Measurements from ENCODE around the gene NANOS2. TPM values are rescaled to one million over a fixed set of nuclear protein-coding genes. Genes with fewer than 3 reads are reported as not detected.
A peak's percentile ranks its signal among the peaks of the same experiment; 100 is the strongest.

The NANOS2 gene
- total and polyA plus RNA-seq, 8 donors: not detected

GRCh38 chr19:45885556-45886426, 28.8 kb downstream of the NANOS2 start, which contains the start of gene IRF2BP1:
Gene IRF2BP1 (minus strand): TSS chr19:45886141. CDS start chr19:45885774, 367 bp downstream.
- H3K36me3 ChIP-seq: peaks cover 0 to 16% of the 10 kb centered on the region in 2 donors

GRCh38 chr19:45884682-45885555, 29.7 kb downstream of the NANOS2 start:
- DNase-seq (peak in 1 of 4 donors; percentile 81), ATAC-seq (no peak)
- Histone ChIP-seq H3K27me3 (peaks cover 0 to 5% of the 10 kb centered on the region in 2 donors), H3K36me3 (peaks cover 0 to 8% of the 10 kb centered on the region in 2 donors), H3K9me3 (no peaks in the 10 kb centered on the region), H3K4me1 (peaks cover 31 to 40% of the 10 kb centered on the region in 2 donors), H3K4me3 (peak overlapping the region; percentile 83 to 91), H3K27ac (peak overlapping the region; percentile 86 to 95)
- TF ChIP-seq, protein P1, sequence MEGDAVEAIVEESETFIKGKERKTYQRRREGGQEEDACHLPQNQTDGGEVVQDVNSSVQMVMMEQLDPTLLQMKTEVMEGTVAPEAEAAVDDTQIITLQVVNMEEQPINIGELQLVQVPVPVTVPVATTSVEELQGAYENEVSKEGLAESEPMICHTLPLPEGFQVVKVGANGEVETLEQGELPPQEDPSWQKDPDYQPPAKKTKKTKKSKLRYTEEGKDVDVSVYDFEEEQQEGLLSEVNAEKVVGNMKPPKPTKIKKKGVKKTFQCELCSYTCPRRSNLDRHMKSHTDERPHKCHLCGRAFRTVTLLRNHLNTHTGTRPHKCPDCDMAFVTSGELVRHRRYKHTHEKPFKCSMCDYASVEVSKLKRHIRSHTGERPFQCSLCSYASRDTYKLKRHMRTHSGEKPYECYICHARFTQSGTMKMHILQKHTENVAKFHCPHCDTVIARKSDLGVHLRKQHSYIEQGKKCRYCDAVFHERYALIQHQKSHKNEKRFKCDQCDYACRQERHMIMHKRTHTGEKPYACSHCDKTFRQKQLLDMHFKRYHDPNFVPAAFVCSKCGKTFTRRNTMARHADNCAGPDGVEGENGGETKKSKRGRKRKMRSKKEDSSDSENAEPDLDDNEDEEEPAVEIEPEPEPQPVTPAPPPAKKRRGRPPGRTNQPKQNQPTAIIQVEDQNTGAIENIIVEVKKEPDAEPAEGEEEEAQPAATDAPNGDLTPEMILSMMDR (IDR thresholded peaks at IDR 0.05): no peak
- intact Hi-C loops (cut with DNase I): no loop called here

More at GRCh38 chr19:45885556-45886426, 28.8 kb downstream of the NANOS2 start, which contains the start of gene IRF2BP1:
- DNase-seq (peak; percentile 92 to 97 (median 93)), ATAC-seq (peak; percentile 77)
- peak within 1 kb of the TSS; percentile 83 to 91 for H3K4me3 ChIP-seq
- TF ChIP-seq, protein P1 (IDR thresholded peaks at IDR 0.05): peak in 1 of 2 donors; percentile 11
- no peaks in the 10 kb centered on the region for H3K9me3 ChIP-seq
- intact Hi-C loops (cut with DNase I): no loop called here
- no peaks in the 10 kb centered on the region for H3K27me3 ChIP-seq
- H3K27ac ChIP-seq: peak within 1 kb of the TSS; percentile 86 to 95
- H3K4me1 ChIP-seq: peaks cover 31 to 40% of the 10 kb centered on the region in 2 donors

DNA sequence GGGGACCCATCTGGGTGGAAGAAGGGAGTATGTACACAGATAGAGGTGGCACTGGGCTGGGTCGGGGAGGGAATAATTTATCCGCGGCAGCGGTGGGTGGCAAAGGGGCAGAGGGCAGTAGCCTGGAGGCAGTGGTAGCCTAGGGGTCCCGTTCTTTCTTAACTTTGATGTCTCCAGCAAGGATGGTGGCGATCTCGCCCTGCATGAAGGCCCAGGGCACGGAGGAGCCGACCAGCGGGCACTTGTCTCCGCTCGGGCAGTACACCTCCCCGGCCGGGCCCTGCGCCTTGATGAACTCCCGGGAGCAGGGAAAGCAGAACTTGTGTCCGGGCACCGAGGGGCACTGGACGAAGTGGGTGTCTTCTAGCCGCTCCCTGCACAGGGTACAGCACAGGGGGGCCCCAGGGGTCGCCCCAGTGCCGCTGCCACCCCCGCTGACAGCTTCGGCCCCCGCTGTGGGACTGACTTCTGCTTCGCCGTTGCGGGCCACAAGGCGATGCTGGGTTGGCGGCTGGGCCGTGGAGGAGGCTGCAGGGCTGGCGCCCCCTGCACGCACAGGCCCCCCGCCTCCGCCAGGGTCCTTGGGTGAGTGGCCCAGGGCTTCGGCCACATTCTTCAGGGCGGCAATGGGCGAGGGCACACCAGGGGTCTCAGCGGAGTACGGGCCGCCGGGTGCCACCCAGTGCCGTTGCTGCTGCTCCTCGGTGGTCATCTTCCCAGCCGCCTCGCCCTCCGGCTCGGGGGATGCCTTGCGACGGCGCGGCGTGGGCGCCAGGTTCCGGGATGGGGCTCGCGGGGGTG, 30.5 kb downstream of the NANOS2 start:
- H3K27me3 ChIP-seq: peaks cover 0 to 8% of the 10 kb centered on the region in 2 donors
- peak overlapping the region in 1 of 2 donors; percentile 91 for H3K4me3 ChIP-seq
- ATAC-seq (no peak), DNase-seq (peak in 1 of 4 donors; percentile 81)
- TF ChIP-seq, protein P1 (IDR thresholded peaks at IDR 0.05): no peak
- H3K9me3 ChIP-seq: no peaks in the 10 kb centered on the region
- intact Hi-C loops (cut with DNase I): no loop called here
- H3K36me3 ChIP-seq: peaks cover 0 to 8% of the 10 kb centered on the region in 2 donors
- H3K27ac ChIP-seq: no peak overlapping the region
- peaks cover 31 to 40% of the 10 kb centered on the region in 2 donors for H3K4me1 ChIP-seq

GRCh38 chr19:45883586-45883880, 31.0 kb downstream of the NANOS2 start:
- Histone ChIP-seq H3K4me3 (no peak overlapping the region), H3K36me3 (peaks cover 0 to 8% of the 10 kb centered on the region in 2 donors), H3K9me3 (no peaks in the 10 kb centered on the region), H3K4me1 (peaks cover 31 to 40% of the 10 kb centered on the region in 2 donors), H3K27ac (no peak overlapping the region), H3K27me3 (peaks cover 0 to 8% of the 10 kb centered on the region in 2 donors)
- DNase-seq: no peak
- ATAC-seq: no peak
- intact Hi-C loops (cut with DNase I): no loop called here
- TF ChIP-seq, protein P1 (IDR thresholded peaks at IDR 0.05): no peak

Data from left lung (tissue), 10 donors.